ENCODE results near the gene ATXN2L. TPM values are rescaled to one million over a fixed set of nuclear protein-coding genes. Genes with fewer than 3 reads are reported as not detected.

The ATXN2L gene
- polyA plus RNA-seq, 1 of the 3 experiments (the other 2 are of a cell fraction), result 39.2 TPM

DNA sequence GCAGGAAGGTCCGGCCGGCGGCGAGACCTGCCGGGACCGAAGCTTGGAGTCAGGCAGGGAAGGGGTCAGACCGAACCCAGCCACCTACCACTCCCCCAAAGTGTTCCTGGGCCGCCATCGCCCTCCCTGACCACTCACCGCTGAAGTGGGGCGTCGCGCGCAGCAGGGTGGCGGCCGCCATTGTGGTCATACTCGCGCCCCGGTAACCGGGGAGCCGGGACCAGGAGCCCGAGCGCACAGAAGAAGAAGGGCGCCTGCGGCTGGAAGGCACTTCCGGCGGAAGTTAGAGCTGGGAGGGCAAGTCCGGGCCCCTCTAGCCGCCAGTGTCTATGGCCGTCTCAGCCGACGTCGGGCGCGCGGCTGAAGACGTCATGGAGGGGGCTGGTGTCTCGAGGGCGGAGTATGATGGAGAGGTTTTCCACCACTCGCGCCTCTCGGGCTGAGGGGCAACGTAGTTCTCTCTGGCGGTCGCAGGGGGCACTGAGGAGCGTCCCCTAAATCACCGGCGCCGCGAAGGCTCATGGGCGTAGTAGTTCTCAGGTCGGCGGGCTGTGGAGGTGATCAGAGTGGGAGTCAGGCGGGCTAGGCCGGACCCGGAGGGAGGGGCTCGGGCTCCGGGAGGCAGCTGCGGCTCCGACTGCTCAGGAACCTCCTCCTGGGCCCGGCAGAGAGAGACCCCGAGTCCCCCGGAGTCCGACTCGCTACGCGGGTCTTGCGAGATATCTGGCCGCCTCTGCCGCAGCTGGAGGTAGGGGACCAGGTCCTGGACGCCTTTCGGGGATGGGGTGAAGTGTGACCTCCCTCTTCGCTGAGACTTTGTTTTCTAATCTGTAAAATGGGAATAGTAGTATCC lies 23.5 kb downstream of the ATXN2L start, which contains the start of gene TUFM:
Gene TUFM, minus strand, starts transcription at position 269 of the 853 bp plus-strand sequence. Its CDS starts 79 bp downstream, at position 190.
- H3F3A ChIP-seq (replicated peaks; ENCODE audit: insufficient read depth), result peaks cover 18% of the 10 kb centered on the region
- peak within 1 kb of the TSS; percentile 86 for H2AFZ ChIP-seq (ENCODE audit: low read depth)
- WGBS (ENCODE audit: low lambda C conversion rate), result 2% methylated on average over 32 of the region's 73 CpGs
- peak within 1 kb of the TSS; percentile 63 to 80 for H3K27ac ChIP-seq (ENCODE audit: low read depth in 2 of 2, low read length in 1 of 2)
- H3K9ac ChIP-seq, result peak within 1 kb of the TSS; percentile 95
- ChIA-PET POLR2A (interaction anchor here (0.9 to 4.0 kb wide), 9 partner anchors 9 to 104 kb away, joined by 3 to 57 read pairs (median 6); partner anchors contain the start of genes ATXN2L, NFATC2IP and SH2B1), CTCF (interaction anchor here (0.7 to 3.0 kb wide), 12 partner anchors 8 to 118 kb away, joined by 3 to 35 read pairs (median 5); partner anchors contain the start of genes ATXN2L and SH2B1)
- peaks cover 7 to 14% of the 10 kb centered on the region in 2 experiments; a peak in 1 of 4 replicates for H3K4me1 ChIP-seq (ENCODE audit: control insufficient read depth in 1 of 2, insufficient read depth in 2 of 2, low read depth in 1 of 2, low read length in 1 of 2)
- H3K27me3 ChIP-seq (ENCODE audit: insufficient read depth), result no peaks in the 10 kb centered on the region
- no peaks in the 10 kb centered on the region for H3K9me2 ChIP-seq
- H4K20me1 ChIP-seq (ENCODE audit: insufficient read depth), result no peaks in the 10 kb centered on the region
- H3K4me3 ChIP-seq (ENCODE audit: low read depth in 2 of 2, low read length in 1 of 2), result peak within 1 kb of the TSS; percentile 91 to 94
- peaks cover 21 to 26% of the 10 kb centered on the region in 2 experiments for H3K36me3 ChIP-seq (replicated peaks in 1 of 2; ENCODE audit: control insufficient read depth in 1 of 2, insufficient read depth in 2 of 2, low read length in 1 of 2)
- peak within 1 kb of the TSS; percentile 95 for H3K4me2 ChIP-seq
- H3K79me2 ChIP-seq (ENCODE audit: insufficient read depth), result peaks cover 72% of the 10 kb centered on the region
- peak; percentile 97 for DNase-seq
- no peaks in the 10 kb centered on the region for H3K9me3 ChIP-seq
- TF ChIP-seq ELF1 (IDR thresholded peaks at IDR 0.05) (peak; percentile 86), RAD21 (IDR thresholded peaks at IDR 0.05; ENCODE audit: low read length) (peak; percentile 37), JUND (IDR thresholded peaks at IDR 0.05) (no peak), YY1 (IDR thresholded peaks at IDR 0.05; ENCODE audit: low read depth) (peak; percentile 88), TCF12 (IDR thresholded peaks at IDR 0.05) (peak; percentile 39; the same call in 1 of the 2 replicates), MXI1 (IDR thresholded peaks at IDR 0.05; ENCODE audit: low read depth, low read length) (peak; percentile 69), MEF2A (IDR thresholded peaks at IDR 0.05; ENCODE audit: borderline replicate concordance, low read depth) (no peak), FOXJ3 (CRISPR knock-in tag; IDR thresholded peaks at IDR 0.05) (peak; percentile 78; the same call in 1 of the 2 replicates), RXRA (IDR thresholded peaks at IDR 0.05; ENCODE audit: borderline replicate concordance, low read depth) (no peak), RCOR1 (IDR thresholded peaks at IDR 0.05; ENCODE audit: low read length) (no peak; the same call in none of the 2 replicates), GABPA (IDR thresholded peaks at IDR 0.05; ENCODE audit: low read depth) (peak; percentile 98), SIN3A (IDR thresholded peaks at IDR 0.05; ENCODE audit: borderline replicate concordance, low read depth, low read length) (peak; percentile 82; the same call in 1 of the 2 replicates), NRF1 (IDR thresholded peaks at IDR 0.05; ENCODE audit: low read depth, low read length) (peak; percentile 27; the same call in 1 of the 2 replicates), EP300 (IDR thresholded peaks at IDR 0.05; ENCODE audit: borderline replicate concordance in 1 of 2, low read depth in 1 of 2, low read length in 1 of 2) (peak in 1 of 2 experiments; percentile 33; a peak in 2 of 4 replicates), EZH2phosphoT487 (IDR thresholded peaks at IDR 0.05; ENCODE audit: borderline replicate concordance, low read depth) (no peak), TAF1 (IDR thresholded peaks at IDR 0.05; ENCODE audit: borderline replicate concordance, low read depth, low read length) (peak; percentile 88), FOSL2 (IDR thresholded peaks at IDR 0.05; ENCODE audit: borderline replicate concordance, low read depth) (no peak), CHD2 (IDR thresholded peaks at IDR 0.05; ENCODE audit: low read length, partially characterized antibody) (peak; percentile 77), SMC3 (IDR thresholded peaks at IDR 0.05; ENCODE audit: low read depth, low read length) (no peak; the same call in none of the 2 replicates)
- TF ChIP-seq, protein P1, sequence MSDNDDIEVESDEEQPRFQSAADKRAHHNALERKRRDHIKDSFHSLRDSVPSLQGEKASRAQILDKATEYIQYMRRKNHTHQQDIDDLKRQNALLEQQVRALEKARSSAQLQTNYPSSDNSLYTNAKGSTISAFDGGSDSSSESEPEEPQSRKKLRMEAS (IDR thresholded peaks at IDR 0.05; ENCODE audit: low read depth), result peak; percentile 82
- TF ChIP-seq, protein P2, sequence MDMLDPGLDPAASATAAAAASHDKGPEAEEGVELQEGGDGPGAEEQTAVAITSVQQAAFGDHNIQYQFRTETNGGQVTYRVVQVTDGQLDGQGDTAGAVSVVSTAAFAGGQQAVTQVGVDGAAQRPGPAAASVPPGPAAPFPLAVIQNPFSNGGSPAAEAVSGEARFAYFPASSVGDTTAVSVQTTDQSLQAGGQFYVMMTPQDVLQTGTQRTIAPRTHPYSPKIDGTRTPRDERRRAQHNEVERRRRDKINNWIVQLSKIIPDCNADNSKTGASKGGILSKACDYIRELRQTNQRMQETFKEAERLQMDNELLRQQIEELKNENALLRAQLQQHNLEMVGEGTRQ (IDR thresholded peaks at IDR 0.05; ENCODE audit: borderline replicate concordance, low read depth, low read length), result no peak
- TF ChIP-seq, protein P3, sequence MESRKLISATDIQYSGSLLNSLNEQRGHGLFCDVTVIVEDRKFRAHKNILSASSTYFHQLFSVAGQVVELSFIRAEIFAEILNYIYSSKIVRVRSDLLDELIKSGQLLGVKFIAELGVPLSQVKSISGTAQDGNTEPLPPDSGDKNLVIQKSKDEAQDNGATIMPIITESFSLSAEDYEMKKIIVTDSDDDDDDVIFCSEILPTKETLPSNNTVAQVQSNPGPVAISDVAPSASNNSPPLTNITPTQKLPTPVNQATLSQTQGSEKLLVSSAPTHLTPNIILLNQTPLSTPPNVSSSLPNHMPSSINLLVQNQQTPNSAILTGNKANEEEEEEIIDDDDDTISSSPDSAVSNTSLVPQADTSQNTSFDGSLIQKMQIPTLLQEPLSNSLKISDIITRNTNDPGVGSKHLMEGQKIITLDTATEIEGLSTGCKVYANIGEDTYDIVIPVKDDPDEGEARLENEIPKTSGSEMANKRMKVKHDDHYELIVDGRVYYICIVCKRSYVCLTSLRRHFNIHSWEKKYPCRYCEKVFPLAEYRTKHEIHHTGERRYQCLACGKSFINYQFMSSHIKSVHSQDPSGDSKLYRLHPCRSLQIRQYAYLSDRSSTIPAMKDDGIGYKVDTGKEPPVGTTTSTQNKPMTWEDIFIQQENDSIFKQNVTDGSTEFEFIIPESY (IDR thresholded peaks at IDR 0.05; ENCODE audit: borderline replicate concordance, low read depth), result no peak
- TF ChIP-seq, protein P4, sequence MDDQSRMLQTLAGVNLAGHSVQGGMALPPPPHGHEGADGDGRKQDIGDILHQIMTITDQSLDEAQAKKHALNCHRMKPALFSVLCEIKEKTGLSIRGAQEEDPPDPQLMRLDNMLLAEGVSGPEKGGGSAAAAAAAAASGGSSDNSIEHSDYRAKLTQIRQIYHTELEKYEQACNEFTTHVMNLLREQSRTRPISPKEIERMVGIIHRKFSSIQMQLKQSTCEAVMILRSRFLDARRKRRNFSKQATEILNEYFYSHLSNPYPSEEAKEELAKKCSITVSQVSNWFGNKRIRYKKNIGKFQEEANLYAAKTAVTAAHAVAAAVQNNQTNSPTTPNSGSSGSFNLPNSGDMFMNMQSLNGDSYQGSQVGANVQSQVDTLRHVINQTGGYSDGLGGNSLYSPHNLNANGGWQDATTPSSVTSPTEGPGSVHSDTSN (IDR thresholded peaks at IDR 0.05), result peak; percentile 80
- TF ChIP-seq, protein P5, sequence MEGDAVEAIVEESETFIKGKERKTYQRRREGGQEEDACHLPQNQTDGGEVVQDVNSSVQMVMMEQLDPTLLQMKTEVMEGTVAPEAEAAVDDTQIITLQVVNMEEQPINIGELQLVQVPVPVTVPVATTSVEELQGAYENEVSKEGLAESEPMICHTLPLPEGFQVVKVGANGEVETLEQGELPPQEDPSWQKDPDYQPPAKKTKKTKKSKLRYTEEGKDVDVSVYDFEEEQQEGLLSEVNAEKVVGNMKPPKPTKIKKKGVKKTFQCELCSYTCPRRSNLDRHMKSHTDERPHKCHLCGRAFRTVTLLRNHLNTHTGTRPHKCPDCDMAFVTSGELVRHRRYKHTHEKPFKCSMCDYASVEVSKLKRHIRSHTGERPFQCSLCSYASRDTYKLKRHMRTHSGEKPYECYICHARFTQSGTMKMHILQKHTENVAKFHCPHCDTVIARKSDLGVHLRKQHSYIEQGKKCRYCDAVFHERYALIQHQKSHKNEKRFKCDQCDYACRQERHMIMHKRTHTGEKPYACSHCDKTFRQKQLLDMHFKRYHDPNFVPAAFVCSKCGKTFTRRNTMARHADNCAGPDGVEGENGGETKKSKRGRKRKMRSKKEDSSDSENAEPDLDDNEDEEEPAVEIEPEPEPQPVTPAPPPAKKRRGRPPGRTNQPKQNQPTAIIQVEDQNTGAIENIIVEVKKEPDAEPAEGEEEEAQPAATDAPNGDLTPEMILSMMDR (IDR thresholded peaks at IDR 0.05), result peak; percentile 63
- TF ChIP-seq, protein P6, sequence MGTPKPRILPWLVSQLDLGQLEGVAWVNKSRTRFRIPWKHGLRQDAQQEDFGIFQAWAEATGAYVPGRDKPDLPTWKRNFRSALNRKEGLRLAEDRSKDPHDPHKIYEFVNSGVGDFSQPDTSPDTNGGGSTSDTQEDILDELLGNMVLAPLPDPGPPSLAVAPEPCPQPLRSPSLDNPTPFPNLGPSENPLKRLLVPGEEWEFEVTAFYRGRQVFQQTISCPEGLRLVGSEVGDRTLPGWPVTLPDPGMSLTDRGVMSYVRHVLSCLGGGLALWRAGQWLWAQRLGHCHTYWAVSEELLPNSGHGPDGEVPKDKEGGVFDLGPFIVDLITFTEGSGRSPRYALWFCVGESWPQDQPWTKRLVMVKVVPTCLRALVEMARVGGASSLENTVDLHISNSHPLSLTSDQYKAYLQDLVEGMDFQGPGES (IDR thresholded peaks at IDR 0.05; ENCODE audit: low read depth, low read length), result no peak
